ENCODE data around the gene SMARCB1.

The SMARCB1 gene

DNA sequence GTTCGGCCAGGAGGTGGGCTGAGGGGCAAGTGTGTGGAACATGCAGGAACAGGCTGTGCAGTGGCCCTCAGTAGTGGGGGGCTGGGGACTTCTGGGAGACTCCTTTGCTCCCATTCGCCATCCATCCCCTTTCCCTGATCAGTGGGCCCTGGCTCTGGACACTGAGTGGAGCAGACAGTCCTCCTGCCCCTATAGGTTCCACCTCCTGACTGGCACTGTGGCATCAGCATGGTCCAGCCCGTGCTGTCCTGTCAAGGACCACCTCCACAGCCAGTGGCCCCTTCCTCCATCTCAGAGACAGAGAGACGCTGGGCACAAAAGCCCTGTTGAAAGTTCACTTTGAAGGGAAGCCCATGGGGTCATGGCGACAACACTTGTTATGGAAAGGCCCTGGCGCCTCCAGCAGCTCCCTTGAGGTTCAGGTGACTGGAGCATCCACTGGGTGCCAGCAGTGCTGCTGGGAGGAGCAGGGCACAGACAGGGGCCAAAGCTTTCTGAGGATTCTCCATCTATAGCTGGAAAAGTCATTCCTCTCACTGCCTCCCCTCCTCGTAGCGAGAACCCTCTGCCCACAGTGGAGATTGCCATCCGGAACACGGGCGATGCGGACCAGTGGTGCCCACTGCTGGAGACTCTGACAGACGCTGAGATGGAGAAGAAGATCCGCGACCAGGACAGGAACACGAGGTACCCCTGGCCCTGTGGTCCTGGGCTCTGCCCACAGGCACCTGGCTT lies 46.4 kb downstream of the SMARCB1 start:
- no peak for DNase-seq

DNA sequence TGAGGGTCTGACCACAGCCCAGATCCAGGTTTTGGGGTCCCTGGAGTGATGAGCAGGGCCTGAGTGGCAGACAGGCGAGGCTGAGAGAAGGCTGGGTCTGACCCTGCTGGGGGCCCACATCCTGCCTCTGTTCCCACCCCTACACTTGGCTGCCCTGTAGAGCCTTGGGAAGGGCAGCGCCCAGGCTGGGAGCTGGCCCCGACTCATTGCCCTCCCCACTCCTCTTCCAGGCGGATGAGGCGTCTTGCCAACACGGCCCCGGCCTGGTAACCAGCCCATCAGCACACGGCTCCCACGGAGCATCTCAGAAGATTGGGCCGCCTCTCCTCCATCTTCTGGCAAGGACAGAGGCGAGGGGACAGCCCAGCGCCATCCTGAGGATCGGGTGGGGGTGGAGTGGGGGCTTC lies 47.1 kb downstream of the SMARCB1 start:
- no peak for DNase-seq

GRCh38 chr22:23834406-23834792 lies 47.6 kb downstream of the SMARCB1 start:
- DNase-seq, result no peak

DNA sequence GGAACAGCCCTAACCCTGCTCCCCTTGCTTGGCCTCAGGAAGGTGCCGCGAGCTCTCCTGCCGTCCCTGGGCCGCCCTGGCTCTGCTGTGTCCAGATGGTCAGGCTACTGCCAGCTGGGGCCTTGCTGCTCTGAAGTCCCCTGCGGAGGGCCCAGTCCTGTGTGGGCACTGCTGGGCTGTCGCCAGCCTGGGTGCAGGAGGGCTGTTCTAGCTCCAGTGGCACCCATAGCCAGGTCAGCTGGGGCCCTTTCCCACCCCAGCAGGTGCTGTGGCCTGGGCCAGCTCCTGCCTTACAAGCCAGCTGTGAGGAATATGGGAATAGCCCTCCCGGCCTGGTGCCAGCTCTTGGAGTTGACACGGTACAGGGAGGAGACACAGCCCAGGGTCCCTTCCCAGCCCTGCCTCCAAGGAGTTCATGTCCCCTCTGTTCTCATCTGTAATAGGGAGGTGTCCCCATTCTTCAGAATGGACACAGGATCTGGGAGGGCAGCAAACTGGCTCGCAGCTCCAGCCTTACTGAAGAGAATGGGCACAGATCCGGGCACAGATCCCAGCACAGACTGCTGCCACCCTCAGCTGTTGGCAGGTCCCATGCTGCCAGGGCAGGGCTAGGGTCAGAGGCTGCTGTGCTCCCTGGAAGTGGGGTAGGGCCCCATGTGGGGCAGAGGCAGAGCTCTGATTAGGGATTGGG lies 48.2 kb downstream of the SMARCB1 start:
- DNase-seq, result no peak

GRCh38 chr22:23835484-23836144 lies 48.8 kb downstream of the SMARCB1 start:
- DNase-seq, result no peak

- no peak for DNase-seq
Measured at GRCh38 chr22:23836281-23836680, 49.5 kb downstream of the SMARCB1 start.

GRCh38 chr22:23836692-23837495 lies 50.1 kb downstream of the SMARCB1 start:
- DNase-seq, result no peak

- no peak for DNase-seq
Measured at GRCh38 chr22:23837496-23837859, 50.7 kb downstream of the SMARCB1 start.

DNA sequence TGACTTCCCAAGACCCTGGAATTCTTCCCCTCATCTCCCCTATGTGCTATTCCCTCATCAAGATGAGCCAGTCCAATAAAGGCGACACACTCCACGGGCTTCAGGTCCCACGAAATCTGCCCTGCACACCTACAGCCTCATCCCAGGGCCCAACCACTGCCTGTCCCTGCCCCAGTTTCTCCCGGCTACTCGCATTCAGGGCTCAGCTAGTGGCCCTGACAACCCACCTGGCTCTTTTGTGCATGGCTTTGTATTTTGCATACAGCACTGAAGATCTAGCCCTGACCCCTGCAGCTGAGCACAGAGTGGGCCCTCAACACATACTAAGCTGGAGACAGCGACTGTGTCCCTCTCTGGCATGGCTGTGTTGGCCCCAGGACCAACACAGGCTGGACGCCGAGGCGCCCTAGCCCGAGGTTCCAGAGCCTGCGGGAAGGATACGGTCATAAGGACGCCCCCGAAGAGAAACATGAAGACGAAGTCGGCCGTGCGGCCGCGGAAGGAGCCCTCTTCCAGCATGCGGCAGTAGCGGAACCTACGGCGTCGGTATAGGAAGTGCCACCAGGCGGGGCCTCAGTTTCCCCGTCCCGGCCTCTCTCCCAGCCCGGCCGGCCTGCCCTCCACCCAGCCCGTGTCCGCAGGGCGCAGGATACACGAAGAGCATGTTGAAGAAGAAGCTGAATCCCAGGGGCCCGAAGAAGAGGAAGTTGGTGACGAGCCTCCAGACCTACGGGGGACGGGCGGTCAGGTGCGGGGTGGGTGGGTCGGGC lies 51.3 kb downstream of the SMARCB1 start:
- DNase-seq, result no peak

DNA sequence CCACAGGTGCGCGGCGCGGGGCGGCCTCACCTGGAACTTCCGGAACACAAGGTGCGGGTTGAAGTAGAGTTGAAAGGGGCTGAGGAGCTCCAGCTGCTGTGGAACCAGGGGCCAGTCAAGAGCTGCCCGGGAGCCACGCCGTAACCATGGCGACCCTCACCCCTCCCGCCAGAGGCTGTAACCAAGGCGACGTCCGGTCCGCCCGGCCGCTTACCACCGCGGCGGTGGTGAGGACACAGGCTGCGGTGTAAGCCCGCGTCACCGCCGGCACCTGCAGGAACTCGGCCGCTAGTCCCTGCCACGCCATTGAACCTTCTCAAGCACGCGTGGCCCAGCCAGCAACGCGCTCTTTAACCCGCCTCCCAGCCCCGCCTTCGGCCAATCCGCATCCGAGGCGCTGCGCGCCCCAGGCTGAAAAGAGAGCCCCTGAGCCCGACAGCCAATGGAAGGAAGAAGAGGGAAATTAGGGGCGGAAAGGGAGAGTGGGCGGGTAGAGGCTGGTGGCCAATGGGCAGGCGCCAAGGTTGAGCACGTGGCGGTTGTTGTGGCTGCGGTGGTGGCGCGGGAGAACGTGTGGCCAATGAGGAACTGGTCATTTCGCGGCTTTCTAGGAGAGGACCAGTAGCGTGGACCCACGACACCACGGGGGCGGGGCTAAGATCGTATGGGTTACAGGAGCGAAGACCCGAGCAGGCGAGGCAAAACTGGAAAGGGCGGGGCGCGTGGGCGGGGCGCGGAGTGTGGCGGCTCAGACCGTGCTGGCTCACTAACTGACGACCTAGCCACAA lies 52.1 kb downstream of the SMARCB1 start, which contains the start of gene DERL3:
Gene DERL3, minus strand, starts transcription at position 326 of the 788 bp plus-strand sequence. Its CDS starts 19 bp downstream, at position 307.
- DNase-seq, result peak; percentile 93

DNA sequence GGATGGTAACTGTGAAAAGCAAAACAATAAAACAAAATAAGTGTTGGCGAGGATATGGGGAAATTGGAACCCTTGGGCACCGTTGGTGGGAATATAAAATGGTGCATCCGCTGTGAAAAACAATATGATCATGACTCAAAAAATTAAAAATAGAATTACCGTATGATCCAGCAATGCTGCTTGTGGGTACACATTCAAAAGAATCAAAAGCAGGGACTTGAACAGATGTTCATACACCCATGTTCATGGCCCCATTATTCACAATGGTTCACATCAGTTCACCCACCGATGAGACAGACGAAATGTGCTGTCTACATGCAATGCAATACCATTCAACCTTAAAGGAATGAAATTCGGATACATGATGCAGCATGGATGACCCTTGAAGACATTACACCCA lies 53.3 kb downstream of the SMARCB1 start:
- no peak for DNase-seq

DNA sequence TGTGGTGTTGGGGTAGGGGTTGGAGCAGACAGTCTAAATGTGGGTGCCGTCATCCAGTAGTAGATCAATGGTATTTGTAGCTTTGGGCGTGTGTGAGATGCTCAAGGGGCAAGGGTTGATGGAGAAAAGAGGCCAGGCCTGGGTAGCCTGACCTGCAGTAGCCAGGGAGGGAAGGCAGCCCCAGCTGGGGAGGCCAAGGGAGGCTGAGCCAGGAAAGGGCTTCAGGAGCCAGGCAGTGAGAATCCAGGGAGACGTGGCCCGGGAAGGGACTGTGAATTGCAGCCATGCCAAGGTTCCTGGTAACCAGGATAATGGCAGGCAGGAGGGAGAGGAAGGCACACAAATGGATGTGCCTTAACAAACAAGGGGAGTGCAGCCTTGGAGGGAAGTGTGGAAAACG lies 54.5 kb downstream of the SMARCB1 start:
- DNase-seq, result no peak

DNA sequence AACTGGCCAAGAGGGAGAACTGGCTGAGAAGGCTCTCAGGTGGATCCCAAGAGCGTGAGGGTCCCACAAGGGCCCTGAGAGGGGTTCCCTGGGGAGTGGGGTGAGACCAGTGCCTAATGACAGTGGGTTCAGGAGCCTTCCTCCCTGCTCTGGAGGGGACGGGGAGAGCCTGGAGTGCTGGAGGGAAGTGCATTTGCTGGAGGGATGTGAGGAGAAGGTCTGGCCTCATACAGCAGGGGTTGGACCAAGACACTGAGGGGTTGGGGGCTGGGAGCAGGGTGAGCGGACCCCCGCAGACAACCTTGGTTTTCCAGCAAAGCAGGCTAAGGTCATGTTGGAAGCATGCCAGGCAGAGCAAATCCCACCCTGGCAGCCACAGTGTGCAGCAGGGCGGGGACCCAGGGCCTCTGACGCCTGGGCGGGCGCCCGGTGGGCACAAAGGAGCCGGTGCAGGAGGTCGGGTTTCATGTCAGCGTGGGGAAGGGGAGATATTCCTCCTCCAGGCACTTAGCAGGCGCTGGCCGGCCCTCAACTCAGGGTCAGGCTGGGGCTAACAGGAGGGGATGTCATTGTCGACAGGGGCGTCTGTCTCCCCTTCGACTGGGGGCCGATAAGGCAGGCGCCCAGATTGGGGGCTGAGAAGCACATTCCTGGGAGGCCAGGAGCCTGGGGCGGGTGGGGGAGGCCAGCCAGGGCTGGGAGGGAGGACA lies 55.1 kb downstream of the SMARCB1 start:
- no peak for DNase-seq

DNA sequence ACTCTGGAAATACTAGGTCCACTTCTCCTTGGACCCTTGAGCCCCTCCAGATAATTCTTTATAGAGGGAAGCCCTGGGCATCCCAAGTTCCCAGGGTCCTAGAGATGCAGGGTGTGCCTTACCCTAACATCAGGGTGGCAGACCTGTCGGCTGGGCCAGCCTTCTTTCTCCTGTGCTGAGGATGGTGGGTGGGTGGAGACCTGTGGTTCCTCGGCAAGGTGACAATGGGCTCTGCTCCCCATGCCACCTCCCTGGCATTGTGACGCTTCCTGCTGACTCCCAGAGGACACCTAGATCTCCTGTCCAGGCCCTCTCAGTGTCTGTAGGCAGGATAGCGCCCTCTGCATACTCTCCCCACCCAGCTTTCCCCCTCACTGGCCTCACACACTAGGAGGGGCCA lies 55.8 kb downstream of the SMARCB1 start:
- no peak for DNase-seq

- no peak for DNase-seq
Measured at GRCh38 chr22:23844739-23845202, 58.0 kb downstream of the SMARCB1 start.

DNA sequence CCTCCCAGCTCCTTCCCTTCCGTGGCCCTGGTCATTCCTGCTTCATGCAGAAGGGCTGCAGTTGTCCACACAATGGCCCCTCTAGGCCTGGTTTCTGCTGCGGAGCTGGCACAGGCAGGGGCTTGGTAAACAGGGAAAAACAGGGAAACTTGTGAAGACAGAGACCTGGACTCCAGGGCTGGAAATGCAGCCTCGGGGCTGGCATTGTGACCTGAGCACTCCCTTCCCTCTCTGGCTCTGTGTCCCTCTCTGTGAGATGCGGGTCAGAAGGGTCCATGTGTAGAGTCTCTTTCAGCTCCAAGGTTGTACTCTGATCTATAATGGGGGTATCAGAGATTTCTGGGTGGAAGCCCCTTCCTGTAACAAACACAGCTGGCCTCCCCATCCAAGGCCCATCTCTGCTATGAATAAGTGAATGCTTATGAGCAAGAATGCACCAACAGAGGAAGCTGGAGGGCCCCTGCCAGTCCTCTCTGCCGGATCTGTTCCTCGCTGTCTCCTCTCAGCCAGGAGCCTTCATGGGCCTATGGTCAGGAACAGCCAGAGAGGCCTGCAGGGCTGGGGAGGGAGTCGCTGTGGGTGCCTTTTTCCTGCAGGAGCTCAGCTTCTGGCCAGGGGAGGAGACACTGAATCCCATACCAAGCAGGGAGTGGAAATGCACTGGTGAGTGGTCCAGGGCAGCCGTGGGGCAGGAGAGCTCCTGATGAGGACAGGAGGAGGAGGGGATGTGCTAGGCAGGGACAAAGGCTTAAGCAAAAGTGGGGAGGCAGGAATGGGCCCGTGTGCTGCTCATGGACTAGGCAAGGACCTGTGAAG lies 58.7 kb downstream of the SMARCB1 start:
- DNase-seq, result no peak

GRCh38 chr22:23846081-23846469 lies 59.3 kb downstream of the SMARCB1 start:
- DNase-seq, result no peak

DNA sequence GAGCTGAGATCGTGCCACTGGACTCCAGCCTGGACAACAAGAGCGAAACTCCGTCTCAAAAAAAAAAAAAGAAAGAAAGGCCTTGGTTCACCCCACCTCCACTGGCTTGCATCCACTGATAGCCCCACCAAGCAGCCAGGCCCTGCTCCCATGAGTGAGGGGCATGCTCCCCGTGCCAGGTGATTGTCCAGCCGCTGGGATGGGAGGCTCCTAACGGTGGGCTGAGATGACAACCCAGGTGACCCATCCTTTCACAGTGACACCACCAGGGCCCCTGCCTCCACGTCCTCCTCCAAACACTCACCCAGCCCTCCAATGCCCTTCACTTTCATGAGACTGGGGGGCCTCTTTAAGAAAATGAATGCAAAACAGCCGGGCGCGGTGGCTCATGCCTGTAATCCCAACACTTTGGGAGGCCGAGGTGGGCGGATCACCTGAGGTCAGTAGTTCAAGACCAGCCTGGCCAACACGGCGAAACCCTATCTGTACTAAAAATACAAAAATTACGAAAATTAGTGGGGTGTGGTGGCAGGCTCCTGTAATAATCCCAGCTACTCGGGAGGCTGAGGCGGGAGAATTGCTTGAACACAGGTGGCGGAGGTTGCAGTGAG lies 60.6 kb downstream of the SMARCB1 start:
- DNase-seq, result no peak

All from DMS79 treated with DMSO at 0.1 percent for 48 hours (cell line).